Central memory CD8-positive, alpha-beta T cell (primary cell): ENCODE data around the gene OMA1.

Experiments
- ATAC-seq: fragments of 150-1000 bp; cut with Tn5 transposase; replicated peaks from 2 replicates; pipeline ENCODE4 v1.10.0; 2022; ENCODE audit warnings: mild to moderate bottlenecking, moderate FRiP score, moderate number of reproducible peaks; ENCODE audit not compliant: poor library complexity, severe bottlenecking; ENCODE audit errors: extremely low read depth
- DNase-seq, 2 donors: peaks; one replicate each; pipeline ENCODE4 v3.0.0; 2021; ENCODE audit warnings: low spot score in 2 of 2
- H3K27ac Mint-ChIP-seq: one replicate; pipeline ENCODE4 v1.8.0; 2022; ENCODE audit warnings: low read depth, mild to moderate bottlenecking, moderate library complexity, mixed read lengths
- H3K27me3 Mint-ChIP-seq: one replicate; pipeline ENCODE4 v1.8.0; 2022; ENCODE audit warnings: mixed read lengths
- H3K36me3 Mint-ChIP-seq: one replicate; pipeline ENCODE4 v1.8.0; 2022; ENCODE audit warnings: mild to moderate bottlenecking, moderate library complexity, mixed read lengths; ENCODE audit not compliant: insufficient read depth
- H3K4me1 Mint-ChIP-seq: one replicate; pipeline ENCODE4 v1.8.0; 2022; ENCODE audit warnings: mixed read lengths
- H3K4me3 Mint-ChIP-seq: one replicate; pipeline ENCODE4 v1.8.0; 2022; ENCODE audit warnings: mild to moderate bottlenecking, moderate library complexity, mixed read lengths
- H3K9me3 Mint-ChIP-seq: one replicate; pipeline ENCODE4 v1.8.0; 2022; ENCODE audit warnings: mixed read lengths

The OMA1 gene

DNA sequence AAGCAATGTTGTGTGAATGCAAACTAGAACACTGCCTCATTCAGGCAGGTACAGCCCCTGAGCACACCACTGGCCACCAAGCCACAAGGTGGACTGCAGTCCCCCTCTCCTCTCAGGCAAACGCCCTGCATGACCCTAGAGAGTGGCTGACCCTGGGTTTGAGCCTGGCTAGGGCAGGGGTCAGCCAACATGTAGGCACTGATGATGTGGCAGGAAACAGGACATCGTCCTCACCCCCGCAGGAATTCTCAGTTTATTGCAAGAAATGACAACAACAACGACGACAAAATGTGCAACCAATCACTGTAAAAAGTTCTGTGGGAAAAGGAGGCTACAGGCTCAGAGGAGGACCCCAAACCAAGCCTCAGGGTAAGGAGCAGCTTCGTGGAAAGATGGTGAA lies 81.3 kb downstream of the OMA1 start:
- Mint-ChIP-seq H3K36me3 (peaks cover 3% of the 10 kb centered on the region), H3K27ac (no peak overlapping the region), H3K9me3 (no peaks in the 10 kb centered on the region), H3K4me1 (no peaks in the 10 kb centered on the region), H3K4me3 (no peak overlapping the region), H3K27me3 (no peaks in the 10 kb centered on the region)
- DNase-seq (no peak), ATAC-seq (no peak)

DNA sequence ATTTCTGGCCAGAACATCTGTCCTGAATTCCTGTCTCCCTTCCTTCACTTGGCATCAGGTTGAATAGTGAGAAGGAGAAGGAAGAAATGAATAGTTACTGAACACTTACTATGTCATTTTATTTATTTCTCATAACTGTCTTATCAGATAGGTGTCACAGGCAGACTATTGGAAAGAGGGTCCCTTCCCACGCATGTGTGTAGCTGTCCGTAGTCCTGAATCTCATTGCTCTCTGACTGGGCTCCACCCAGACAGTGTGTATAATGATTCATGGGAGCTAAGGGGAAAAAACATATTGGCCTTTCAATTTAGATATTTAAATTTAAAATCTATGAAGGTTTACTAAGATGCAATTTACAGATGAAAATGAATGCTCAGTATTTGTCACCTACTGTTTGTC lies 86.1 kb downstream of the OMA1 start:
- Mint-ChIP-seq H3K9me3 (no peaks in the 10 kb centered on the region), H3K27ac (no peak overlapping the region), H3K27me3 (no peaks in the 10 kb centered on the region), H3K4me1 (no peaks in the 10 kb centered on the region), H3K36me3 (peaks cover 2% of the 10 kb centered on the region), H3K4me3 (no peak overlapping the region)
- no peak for DNase-seq
- no peak for ATAC-seq

- H3K9me3 Mint-ChIP-seq = no peaks in the 10 kb centered on the region
- H3K4me1 Mint-ChIP-seq = no peaks in the 10 kb centered on the region
- H3K27me3 Mint-ChIP-seq = no peaks in the 10 kb centered on the region
- no peak for ATAC-seq
- DNase-seq = no peak
- H3K27ac Mint-ChIP-seq = no peak overlapping the region
- no peak overlapping the region for H3K4me3 Mint-ChIP-seq
- H3K36me3 Mint-ChIP-seq = peaks cover 2% of the 10 kb centered on the region
Observed at GRCh38 chr1:58459911-58460310, 86.6 kb downstream of the OMA1 start.

DNA sequence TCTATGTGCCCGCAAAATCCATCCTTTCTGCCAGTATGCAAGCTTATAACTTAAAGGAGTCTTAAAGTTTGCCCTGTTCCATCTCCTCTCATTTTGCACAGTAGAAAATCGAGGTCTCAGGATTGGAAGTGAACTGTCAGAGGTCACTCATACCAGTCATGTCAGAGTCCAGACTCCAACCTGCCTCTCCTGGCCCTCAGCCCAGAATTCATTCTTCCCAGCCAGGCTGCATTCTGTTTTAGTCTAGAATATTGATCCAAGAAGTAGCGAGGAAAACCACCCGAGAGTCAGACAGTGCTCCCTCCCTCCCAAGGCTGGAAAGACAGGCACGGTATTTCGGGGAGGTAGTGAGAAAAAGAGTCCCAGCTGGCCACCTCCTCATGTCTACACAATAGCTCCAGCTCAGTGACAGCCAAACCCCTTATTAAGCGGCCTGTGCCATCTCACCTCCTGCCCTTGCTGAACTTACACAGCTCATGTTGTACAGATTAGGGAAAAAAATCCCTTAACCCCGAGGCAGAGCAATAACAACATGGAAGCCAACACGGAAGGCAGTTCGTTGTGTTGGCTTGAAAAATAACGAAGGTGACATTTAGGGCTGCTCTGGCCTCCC lies 89.4 kb downstream of the OMA1 start:
- H3K9me3 Mint-ChIP-seq = no peaks in the 10 kb centered on the region
- ATAC-seq (no peak), DNase-seq (no peak)
- no peaks in the 10 kb centered on the region for H3K4me1 Mint-ChIP-seq
- no peak overlapping the region for H3K4me3 Mint-ChIP-seq
- H3K36me3 Mint-ChIP-seq = peaks cover 2% of the 10 kb centered on the region
- H3K27ac Mint-ChIP-seq = no peak overlapping the region
- no peaks in the 10 kb centered on the region for H3K27me3 Mint-ChIP-seq

DNA sequence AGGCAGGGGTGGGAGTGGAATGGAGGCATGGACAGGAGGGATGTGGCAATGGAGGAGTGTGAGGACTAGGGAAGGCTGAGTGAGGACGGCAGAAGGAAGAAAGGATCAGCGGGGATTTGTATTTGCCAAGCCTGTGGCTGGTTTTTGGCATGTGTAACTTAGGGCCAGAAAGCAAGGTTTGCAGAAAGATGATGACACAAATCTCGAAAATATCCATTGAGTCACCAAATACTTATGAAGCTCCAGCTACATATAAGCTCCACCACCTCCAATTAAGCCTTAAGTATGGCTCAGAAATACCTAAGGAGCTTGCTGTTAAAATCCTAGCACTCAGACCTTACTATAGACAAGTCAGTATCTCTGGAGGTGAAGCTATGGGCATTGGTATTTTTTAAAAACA lies 90.1 kb downstream of the OMA1 start:
- no peak for DNase-seq
- Mint-ChIP-seq H3K27me3 (no peaks in the 10 kb centered on the region), H3K4me3 (no peak overlapping the region), H3K36me3 (peaks cover 2% of the 10 kb centered on the region), H3K4me1 (no peaks in the 10 kb centered on the region), H3K9me3 (no peaks in the 10 kb centered on the region), H3K27ac (no peak overlapping the region)
- ATAC-seq = no peak

DNA sequence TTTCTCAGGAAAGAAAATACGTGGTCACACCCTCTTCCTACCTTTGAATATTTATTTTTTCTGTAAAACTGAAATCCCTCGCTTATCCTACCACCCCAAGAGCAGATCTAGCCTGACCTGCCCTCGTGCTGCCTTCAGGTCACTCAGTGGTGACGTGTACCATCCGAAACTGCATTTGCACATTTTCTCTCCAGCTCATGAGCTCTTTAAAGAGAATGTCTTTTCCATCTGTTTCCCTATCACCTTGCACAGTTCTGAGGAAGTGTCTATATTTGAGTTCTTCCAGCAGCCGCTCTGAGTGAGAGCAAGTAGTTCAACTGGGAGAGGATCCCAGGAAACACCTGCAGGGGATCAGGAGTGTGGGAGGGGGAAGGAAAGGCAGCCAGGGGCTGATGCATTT lies 91.7 kb downstream of the OMA1 start:
- H3K9me3 Mint-ChIP-seq = no peaks in the 10 kb centered on the region
- H3K4me3 Mint-ChIP-seq = no peak overlapping the region
- DNase-seq (no peak), ATAC-seq (no peak)
- H3K27ac Mint-ChIP-seq = no peak overlapping the region
- peaks cover 2% of the 10 kb centered on the region for H3K36me3 Mint-ChIP-seq
- no peaks in the 10 kb centered on the region for H3K4me1 Mint-ChIP-seq
- H3K27me3 Mint-ChIP-seq = no peaks in the 10 kb centered on the region

DNA sequence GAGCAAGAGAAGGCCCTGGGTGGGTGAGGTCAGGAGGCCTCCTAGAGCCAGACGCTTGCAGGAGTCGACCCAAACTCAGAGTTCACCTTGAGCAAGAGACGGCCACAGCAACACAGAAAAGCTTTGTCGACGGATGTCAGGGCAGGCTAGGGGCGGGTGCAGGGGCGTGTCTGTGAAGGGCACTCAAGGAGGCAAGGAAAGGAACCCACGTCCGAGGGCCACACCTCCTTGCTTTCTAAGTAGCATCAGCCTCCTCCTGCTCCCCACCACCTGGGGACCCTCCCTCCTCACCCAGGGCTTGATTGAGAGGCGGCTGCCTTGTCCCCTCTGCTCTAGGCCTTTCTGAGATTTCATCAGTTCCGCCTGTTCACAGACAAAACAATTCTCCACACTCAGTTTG lies 92.1 kb downstream of the OMA1 start:
- peaks cover 2% of the 10 kb centered on the region for H3K36me3 Mint-ChIP-seq
- ATAC-seq (no peak), DNase-seq (no peak)
- no peaks in the 10 kb centered on the region for H3K9me3 Mint-ChIP-seq
- no peaks in the 10 kb centered on the region for H3K27me3 Mint-ChIP-seq
- H3K4me1 Mint-ChIP-seq = no peaks in the 10 kb centered on the region
- no peak overlapping the region for H3K4me3 Mint-ChIP-seq
- no peak overlapping the region for H3K27ac Mint-ChIP-seq

- no peak for DNase-seq
- no peak for ATAC-seq
- H3K36me3 Mint-ChIP-seq = no peaks in the 10 kb centered on the region
- H3K27me3 Mint-ChIP-seq = no peaks in the 10 kb centered on the region
- no peak overlapping the region for H3K27ac Mint-ChIP-seq
- no peaks in the 10 kb centered on the region for H3K4me1 Mint-ChIP-seq
- H3K4me3 Mint-ChIP-seq = no peak overlapping the region
- no peaks in the 10 kb centered on the region for H3K9me3 Mint-ChIP-seq
Observed at GRCh38 chr1:58451560-58452191, 94.8 kb downstream of the OMA1 start.

- DNase-seq (no peak), ATAC-seq (no peak)
- Mint-ChIP-seq H3K4me1 (no peaks in the 10 kb centered on the region), H3K4me3 (no peak overlapping the region), H3K27me3 (no peaks in the 10 kb centered on the region), H3K9me3 (no peaks in the 10 kb centered on the region), H3K36me3 (no peaks in the 10 kb centered on the region), H3K27ac (no peak overlapping the region)
Observed at GRCh38 chr1:58447886-58448285, 98.6 kb downstream of the OMA1 start.

- no peaks in the 10 kb centered on the region for H3K9me3 Mint-ChIP-seq
- ATAC-seq (no peak), DNase-seq (no peak)
- no peaks in the 10 kb centered on the region for H3K36me3 Mint-ChIP-seq
- no peaks in the 10 kb centered on the region for H3K4me1 Mint-ChIP-seq
- no peak overlapping the region for H3K4me3 Mint-ChIP-seq
- no peak overlapping the region for H3K27ac Mint-ChIP-seq
- H3K27me3 Mint-ChIP-seq = no peaks in the 10 kb centered on the region
Observed at GRCh38 chr1:58447042-58447441, 99.5 kb downstream of the OMA1 start.

- no peak for ATAC-seq
- no peaks in the 10 kb centered on the region for H3K9me3 Mint-ChIP-seq
- H3K36me3 Mint-ChIP-seq = no peaks in the 10 kb centered on the region
- DNase-seq = no peak
- no peak overlapping the region for H3K4me3 Mint-ChIP-seq
- H3K27me3 Mint-ChIP-seq = no peaks in the 10 kb centered on the region
- no peaks in the 10 kb centered on the region for H3K4me1 Mint-ChIP-seq
- H3K27ac Mint-ChIP-seq = no peak overlapping the region
Observed at GRCh38 chr1:58446368-58446767, 100.2 kb downstream of the OMA1 start.

DNA sequence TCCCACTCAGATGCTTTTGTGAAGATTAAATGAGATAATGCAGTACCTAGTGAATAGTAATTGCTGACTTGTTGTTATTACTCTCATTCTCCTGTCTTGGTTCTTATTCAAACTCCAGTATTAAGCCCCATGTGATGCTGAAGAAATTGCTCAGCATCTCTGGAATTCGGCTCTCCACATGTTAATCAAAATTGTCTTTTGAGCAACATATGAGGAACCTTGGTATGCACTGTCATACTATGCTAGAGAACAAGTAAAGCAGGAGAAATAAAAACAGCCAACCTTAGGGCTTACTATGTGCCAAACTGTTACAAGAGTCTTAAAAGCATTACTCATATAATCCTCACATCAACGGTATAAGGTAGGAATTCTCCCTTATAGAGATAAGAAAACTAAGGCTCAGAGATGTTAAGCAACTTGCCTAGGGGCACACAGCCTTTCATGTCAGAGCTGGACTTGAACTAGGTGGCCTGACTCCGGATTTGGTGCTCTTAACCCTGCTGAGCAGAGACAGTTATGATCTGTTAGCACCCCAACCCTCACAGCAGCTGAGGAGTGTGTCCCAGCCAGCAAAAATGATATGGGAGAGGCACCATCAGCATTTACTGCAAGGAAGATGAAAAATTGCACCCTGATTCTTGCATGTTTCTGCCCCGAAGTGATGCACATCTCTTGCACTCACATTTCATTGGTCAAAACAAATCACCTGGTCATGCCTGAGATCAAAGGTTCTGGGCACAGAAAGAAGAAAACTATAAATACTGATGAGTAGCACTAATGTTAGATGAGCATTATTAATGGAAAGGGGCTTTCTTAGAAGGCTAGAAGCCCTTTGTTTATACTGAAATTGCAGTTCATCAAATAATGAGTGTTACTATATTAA lies 102.3 kb downstream of the OMA1 start:
- Mint-ChIP-seq H3K4me3 (no peak overlapping the region), H3K27ac (no peak overlapping the region)

DNA sequence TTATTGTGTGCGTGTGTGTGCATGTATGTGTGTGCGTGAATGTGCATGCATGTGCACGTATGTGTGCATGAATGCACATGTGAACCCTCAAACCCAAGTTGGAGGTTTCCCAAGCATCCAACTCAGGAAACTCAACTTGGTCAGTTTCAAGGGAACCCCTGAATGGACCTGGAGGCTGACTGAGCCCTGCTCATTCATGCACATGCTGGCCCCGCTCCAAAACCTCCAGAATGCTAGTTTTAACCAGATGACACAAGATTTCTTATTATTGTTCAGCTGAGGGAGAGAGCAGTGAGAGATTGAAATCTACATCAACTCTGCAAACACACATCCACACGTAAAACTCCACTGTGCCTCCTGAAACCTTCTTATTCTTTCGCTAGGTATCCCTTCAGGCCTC lies 104.4 kb downstream of the OMA1 start:
- H3K36me3 Mint-ChIP-seq = no peaks in the 10 kb centered on the region
- DNase-seq (no peak), ATAC-seq (no peak)
- H3K27ac Mint-ChIP-seq = no peak overlapping the region
- no peaks in the 10 kb centered on the region for H3K27me3 Mint-ChIP-seq
- no peaks in the 10 kb centered on the region for H3K9me3 Mint-ChIP-seq
- no peaks in the 10 kb centered on the region for H3K4me1 Mint-ChIP-seq
- H3K4me3 Mint-ChIP-seq = no peak overlapping the region

More for the DNA sequence above, 102.3 kb downstream of the OMA1 start:
- Mint-ChIP-seq H3K27me3 (no peaks in the 10 kb centered on the region), H3K36me3 (no peaks in the 10 kb centered on the region), H3K4me1 (no peaks in the 10 kb centered on the region), H3K9me3 (no peaks in the 10 kb centered on the region)
- DNase-seq = no peak
- ATAC-seq = no peak
